SH-SY5Y (cell line): ENCODE results near the gene PRPH2.

Experiments used
- GATA2 ChIP-seq: IDR thresholded peaks from 2 replicates; pipeline ENCODE4 v1.6.1; 2011; ENCODE audit warnings: mild to moderate bottlenecking, low read depth, low read length
- GATA3 ChIP-seq: IDR thresholded peaks from 2 replicates; pipeline ENCODE4 v1.6.1; 2011; ENCODE audit warnings: low read depth, mild to moderate bottlenecking, low read length, moderate library complexity

DNA sequence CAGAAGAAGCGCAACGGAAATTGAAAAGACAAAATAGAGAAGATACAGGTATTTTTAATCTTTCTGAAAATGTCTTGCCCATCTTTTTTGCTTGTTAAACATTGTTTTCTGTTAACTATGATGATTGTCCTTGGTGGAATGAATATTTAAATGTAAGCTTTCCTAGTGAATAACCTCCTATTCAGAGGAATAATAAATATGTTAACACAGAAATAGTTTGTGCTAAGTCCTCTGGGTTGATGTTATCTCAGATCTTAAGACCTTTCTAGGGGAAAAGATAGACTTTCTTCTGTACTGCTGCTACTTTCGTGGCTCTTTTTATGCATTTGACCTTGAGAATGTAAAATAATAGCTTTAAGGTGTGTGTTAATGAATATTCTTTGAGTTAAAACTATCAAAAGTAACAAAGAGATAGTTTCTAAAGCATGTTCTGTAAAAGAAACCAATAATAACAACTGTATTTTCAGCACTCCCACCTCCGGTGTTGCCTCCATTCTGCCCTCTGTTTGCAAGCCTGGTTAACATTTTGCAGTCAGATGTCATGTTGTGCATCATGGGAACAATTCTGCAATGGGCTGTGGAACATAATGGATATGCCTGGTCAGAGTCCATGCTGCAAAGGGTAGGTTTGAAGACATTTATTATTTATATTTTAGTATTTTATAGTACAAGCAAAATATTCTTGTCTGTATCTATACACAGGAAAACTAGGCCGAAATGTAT lies 70.2 kb downstream of the PRPH2 start:
- TF ChIP-seq GATA2 (no peak), GATA3 (no peak)
